ENCODE results near the gene CCS. TPM values are rescaled to one million over a fixed set of nuclear protein-coding genes. Genes with fewer than 3 reads are reported as not detected.

CCS gene
- total and polyA plus RNA-seq, 9 of the 15 experiments (the other 6 are each of a cell fraction or from before 2014, with no cell fraction given), result 1.1 to 46.6 (median 26.8) TPM

GRCh38 chr11:66616379-66617154, 23.6 kb downstream of the CCS start, which contains the start of gene RBM14 (continued):
- TF ChIP-seq ZNF3 (CRISPR knock-in tag; IDR thresholded peaks at IDR 0.05) (no peak), HIVEP1 (CRISPR knock-in tag; IDR thresholded peaks at IDR 0.05) (0 out of 2 replicates have a peak, but pooled peaks have one; percentile 7), ZBTB9 (CRISPR knock-in tag; IDR thresholded peaks at IDR 0.05) (peak; percentile 83), LCOR (CRISPR knock-in tag; IDR thresholded peaks at IDR 0.05) (peak; percentile 86), MYNN (IDR thresholded peaks at IDR 0.05) (0 out of 2 replicates have a peak, but pooled peaks have one; percentile 14), MYNN (CRISPR knock-in tag; IDR thresholded peaks at IDR 0.05) (no peak), ZNF584 (CRISPR knock-in tag; IDR thresholded peaks at IDR 0.05; ENCODE audit: low read depth) (peak; percentile 74; the same call in 1 of the 2 replicates), YY1 (IDR thresholded peaks at IDR 0.05; ENCODE audit: borderline replicate concordance in 1 of 3, control insufficient read depth in 1 of 3, extremely low read depth in 1 of 3, insufficient read depth in 3 of 3, insufficient read length in 1 of 3, insufficient replicate concordance in 2 of 3, low read depth in 1 of 3, low read length in 2 of 3) (peak; percentile 9 to 84 (median 66)), MYBL2 (IDR thresholded peaks at IDR 0.05; ENCODE audit: low read depth) (peak; percentile 90), MYBL2 (CRISPR knock-in tag; IDR thresholded peaks at IDR 0.05; ENCODE audit: borderline replicate concordance) (no peak), ZNF75A (CRISPR knock-in tag; IDR thresholded peaks at IDR 0.05) (peak; percentile 39; the same call in 1 of the 2 replicates), TRIM24 (IDR thresholded peaks at IDR 0.05) (peak; percentile 63 to 70; a peak in 2 of 4 replicates), ZNF174 (CRISPR knock-in tag; IDR thresholded peaks at IDR 0.05) (peak; percentile 7; the same call in 1 of the 2 replicates), ZNF780A (CRISPR knock-in tag; IDR thresholded peaks at IDR 0.05) (no peak), ZZZ3 (IDR thresholded peaks at IDR 0.05) (peak; percentile 33), EGR1 (conservative IDR thresholded peaks at IDR 0.05) (peak; percentile 81), ZNF511 (CRISPR knock-in tag; IDR thresholded peaks at IDR 0.05) (peak; percentile 92), ZNF766 (CRISPR knock-in tag; conservative IDR thresholded peaks at IDR 0.05) (peak; percentile 97), EP400 (IDR thresholded peaks at IDR 0.05) (peak; percentile 96)
- TF ChIP-seq, protein P1, sequence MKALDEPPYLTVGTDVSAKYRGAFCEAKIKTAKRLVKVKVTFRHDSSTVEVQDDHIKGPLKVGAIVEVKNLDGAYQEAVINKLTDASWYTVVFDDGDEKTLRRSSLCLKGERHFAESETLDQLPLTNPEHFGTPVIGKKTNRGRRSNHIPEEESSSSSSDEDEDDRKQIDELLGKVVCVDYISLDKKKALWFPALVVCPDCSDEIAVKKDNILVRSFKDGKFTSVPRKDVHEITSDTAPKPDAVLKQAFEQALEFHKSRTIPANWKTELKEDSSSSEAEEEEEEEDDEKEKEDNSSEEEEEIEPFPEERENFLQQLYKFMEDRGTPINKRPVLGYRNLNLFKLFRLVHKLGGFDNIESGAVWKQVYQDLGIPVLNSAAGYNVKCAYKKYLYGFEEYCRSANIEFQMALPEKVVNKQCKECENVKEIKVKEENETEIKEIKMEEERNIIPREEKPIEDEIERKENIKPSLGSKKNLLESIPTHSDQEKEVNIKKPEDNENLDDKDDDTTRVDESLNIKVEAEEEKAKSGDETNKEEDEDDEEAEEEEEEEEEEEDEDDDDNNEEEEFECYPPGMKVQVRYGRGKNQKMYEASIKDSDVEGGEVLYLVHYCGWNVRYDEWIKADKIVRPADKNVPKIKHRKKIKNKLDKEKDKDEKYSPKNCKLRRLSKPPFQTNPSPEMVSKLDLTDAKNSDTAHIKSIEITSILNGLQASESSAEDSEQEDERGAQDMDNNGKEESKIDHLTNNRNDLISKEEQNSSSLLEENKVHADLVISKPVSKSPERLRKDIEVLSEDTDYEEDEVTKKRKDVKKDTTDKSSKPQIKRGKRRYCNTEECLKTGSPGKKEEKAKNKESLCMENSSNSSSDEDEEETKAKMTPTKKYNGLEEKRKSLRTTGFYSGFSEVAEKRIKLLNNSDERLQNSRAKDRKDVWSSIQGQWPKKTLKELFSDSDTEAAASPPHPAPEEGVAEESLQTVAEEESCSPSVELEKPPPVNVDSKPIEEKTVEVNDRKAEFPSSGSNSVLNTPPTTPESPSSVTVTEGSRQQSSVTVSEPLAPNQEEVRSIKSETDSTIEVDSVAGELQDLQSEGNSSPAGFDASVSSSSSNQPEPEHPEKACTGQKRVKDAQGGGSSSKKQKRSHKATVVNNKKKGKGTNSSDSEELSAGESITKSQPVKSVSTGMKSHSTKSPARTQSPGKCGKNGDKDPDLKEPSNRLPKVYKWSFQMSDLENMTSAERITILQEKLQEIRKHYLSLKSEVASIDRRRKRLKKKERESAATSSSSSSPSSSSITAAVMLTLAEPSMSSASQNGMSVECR (CRISPR knock-in tag; IDR thresholded peaks at IDR 0.05), result peak; percentile 93
- TF ChIP-seq, protein P2, sequence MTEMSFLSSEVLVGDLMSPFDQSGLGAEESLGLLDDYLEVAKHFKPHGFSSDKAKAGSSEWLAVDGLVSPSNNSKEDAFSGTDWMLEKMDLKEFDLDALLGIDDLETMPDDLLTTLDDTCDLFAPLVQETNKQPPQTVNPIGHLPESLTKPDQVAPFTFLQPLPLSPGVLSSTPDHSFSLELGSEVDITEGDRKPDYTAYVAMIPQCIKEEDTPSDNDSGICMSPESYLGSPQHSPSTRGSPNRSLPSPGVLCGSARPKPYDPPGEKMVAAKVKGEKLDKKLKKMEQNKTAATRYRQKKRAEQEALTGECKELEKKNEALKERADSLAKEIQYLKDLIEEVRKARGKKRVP (CRISPR knock-in tag; IDR thresholded peaks at IDR 0.05), result 0 out of 2 replicates have a peak, but pooled peaks have one; percentile 19
